CD14-positive monocyte (primary cell): ENCODE data around the gene NINL. TPM values are rescaled to one million over a fixed set of nuclear protein-coding genes. Genes with fewer than 3 reads are reported as not detected.

Experiments used
- DNase-seq, 3 donors: peaks; one replicate each; pipeline ENCODE4 v3.0.0-alpha.2; 2011 to 2022
- H2AFZ ChIP-seq: 2 replicates; pipeline ENCODE4 v1.6.0; 2012; ENCODE audit warnings: mild to moderate bottlenecking, low read depth, low read length, inconsistent platforms; ENCODE audit not compliant: insufficient read depth, poor library complexity, severe bottlenecking
- H3K27ac ChIP-seq, 2 donors: 1 replicate in 1 of 2; 2 replicates in 1 of 2; pipeline ENCODE4 v1.5.1; 2012 to 2013; ENCODE audit warnings: low read length in 2 of 2, control low read depth in 1 of 2, inconsistent platforms in 1 of 2, low read depth in 1 of 2, mild to moderate bottlenecking in 1 of 2
- H3K27me3 ChIP-seq, 2 donors: one replicate each; pipeline versions ENCODE4 v1.6.0 to v1.6.1; 2011 to 2013; ENCODE audit warnings: low read length in 2 of 2; ENCODE audit not compliant: control insufficient read depth in 2 of 2, insufficient read depth in 2 of 2
- H3K36me3 ChIP-seq, 2 donors: replicated peaks in 1 of 2; 1 replicate in 1 of 2; 2 replicates in 1 of 2; pipeline versions ENCODE4 v1.5.1 to v1.6.1; 2012 to 2013; ENCODE audit warnings: low read length in 2 of 2, control low read depth in 1 of 2, inconsistent platforms in 1 of 2, mild to moderate bottlenecking in 1 of 2; ENCODE audit not compliant: insufficient read depth in 2 of 2, control insufficient read depth in 1 of 2
- H3K4me1 ChIP-seq, 2 donors: 1 replicate in 1 of 2; 2 replicates in 1 of 2; pipeline versions ENCODE4 v1.5.1 to v1.6.1; 2012 to 2013; ENCODE audit warnings: low read length in 2 of 2, control low read depth in 1 of 2, inconsistent platforms in 1 of 2, mild to moderate bottlenecking in 1 of 2, moderate library complexity in 1 of 2; ENCODE audit not compliant: insufficient read depth in 2 of 2, control insufficient read depth in 1 of 2
- H3K4me2 ChIP-seq: replicated peaks from 2 replicates; pipeline ENCODE3; 2012; ENCODE audit warnings: low read length, moderate library complexity, mild to moderate bottlenecking; ENCODE audit not compliant: poor library complexity, severe bottlenecking; ENCODE audit errors: extremely low read depth
- H3K4me3 ChIP-seq, 3 experiments: fragments of 200-600 bp in 1 of 3; sonication (generic) in 1 of 3; replicated peaks in 1 of 3; 1 replicate in 2 of 3; 2 replicates in 1 of 3; pipeline ENCODE4 v1.5.1; 2011 to 2013; ENCODE audit warnings: low read length in 3 of 3, mild to moderate bottlenecking in 3 of 3, control low read depth in 2 of 3, low read depth in 2 of 3, inconsistent platforms in 1 of 3, moderate library complexity in 1 of 3
- H3K79me2 ChIP-seq: 2 replicates; pipeline ENCODE4 v1.6.0; 2012; ENCODE audit warnings: mild to moderate bottlenecking, control low read depth, inconsistent platforms, low read length, moderate library complexity; ENCODE audit not compliant: insufficient read depth
- H3K9ac ChIP-seq: 2 replicates; pipeline ENCODE4 v1.6.0; 2017; ENCODE audit warnings: low read length, mild to moderate bottlenecking; ENCODE audit not compliant: insufficient read depth, poor library complexity, severe bottlenecking
- H3K9me3 ChIP-seq, 2 donors: replicated peaks in 1 of 2; 1 replicate in 1 of 2; 2 replicates in 1 of 2; pipeline versions ENCODE4 v1.5.1 to v1.6.1; 2012 to 2013; ENCODE audit warnings: low read length in 2 of 2, control low read depth in 1 of 2; ENCODE audit not compliant: control insufficient read depth in 1 of 2, insufficient read depth in 1 of 2
- H4K20me1 ChIP-seq: 2 replicates; pipeline ENCODE4 v1.6.0; 2012; ENCODE audit warnings: mild to moderate bottlenecking, low read length, control low read depth, moderate library complexity; ENCODE audit not compliant: insufficient read depth
- H3K27ac Mint-ChIP-seq, 7 donors: one replicate each; pipeline ENCODE4 v1.8.0; 2020; ENCODE audit warnings: mild to moderate bottlenecking in 7 of 7, mixed read lengths in 7 of 7, moderate library complexity in 6 of 7, inconsistent platforms in 2 of 7
- H3K27me3 Mint-ChIP-seq, 3 donors: one replicate each; pipeline ENCODE4 v1.8.0; 2021 to 2022; ENCODE audit warnings: low read depth in 3 of 3, mild to moderate bottlenecking in 3 of 3, mixed read lengths in 3 of 3, moderate library complexity in 3 of 3, inconsistent platforms in 1 of 3
- H3K36me3 Mint-ChIP-seq, 2 donors: one replicate each; pipeline ENCODE4 v1.8.0; 2020; ENCODE audit warnings: mixed read lengths in 2 of 2, inconsistent platforms in 1 of 2, mild to moderate bottlenecking in 1 of 2
- H3K4me1 Mint-ChIP-seq: one replicate; pipeline ENCODE4 v1.8.0; 2020; ENCODE audit warnings: mild to moderate bottlenecking, mixed read lengths
- H3K4me3 Mint-ChIP-seq, 2 donors: one replicate each; pipeline ENCODE4 v1.8.0; 2020; ENCODE audit warnings: mild to moderate bottlenecking in 2 of 2, mixed read lengths in 2 of 2, moderate library complexity in 1 of 2
- H3K9me3 Mint-ChIP-seq, 7 donors: one replicate each; pipeline ENCODE4 v1.8.0; 2020 to 2022; ENCODE audit warnings: mixed read lengths in 7 of 7, mild to moderate bottlenecking in 6 of 7, moderate library complexity in 6 of 7, inconsistent platforms in 2 of 7
- WGBS: methylation state at CpG from one replicate; pipeline ENCODE4 v1.1.5; 2013; ENCODE audit warnings: missing lambda C conversion rate; ENCODE audit not compliant: insufficient coverage; 5-methylcytosine and 5-hydroxymethylcytosine counted together
- intact Hi-C, 2 donors: fragments of 100-400 bp; cut with micrococcal nuclease; formaldehyde crosslinking; loops; one replicate each; pipeline versions ENCODE4 v1.15.0 to v1.15.1; 2023
- polyA plus RNA-seq, 3 donors: library from polyadenylated mRNA; depleted of rRNA in 1 of 3; unstranded in 2 of 3; stranded (reverse) in 1 of 3; fragments of 300-500 nt in 2 of 3; fragments of >200 nt in 1 of 3; fragmentation: Illumina TruSeq in 2 of 3; gene quantifications; 1 replicate in 2 of 3; 2 replicates in 1 of 3; pipeline ENCODE4 v1.2.3, GENCODE V29; 2012 to 2021
- TF ChIP-seq, protein P1 (sequence below): fragments of 200-600 bp; IDR thresholded peaks from one replicate; pipeline ENCODE4 v1.8.0; 2022; ENCODE audit warnings: antibody characterized with exemption, mild to moderate bottlenecking

Gene NINL
- polyA plus RNA-seq, 3 donors, result 0.08 to 0.15 TPM; not detected in 1

DNA sequence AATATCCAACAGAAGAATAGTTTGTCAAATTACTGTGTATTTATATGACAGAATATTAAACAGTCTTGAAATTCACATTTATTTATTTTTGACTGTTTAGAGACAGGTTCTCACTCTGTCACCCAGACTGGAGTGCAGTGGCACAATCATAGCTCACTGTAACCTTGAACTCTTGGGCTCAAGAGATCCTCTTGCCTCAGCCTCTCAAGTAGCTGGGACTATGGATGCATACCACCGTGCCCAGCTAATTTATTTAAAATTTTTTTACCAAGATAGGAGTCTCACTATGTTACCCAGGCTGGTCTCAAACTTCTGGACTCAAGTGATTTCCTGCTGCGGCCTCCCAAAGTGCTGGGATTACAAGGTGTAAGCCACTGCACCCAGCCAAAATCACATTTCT is 57.4 kb downstream of the NINL start:
- intact Hi-C loops, result no loop called here
- Histone ChIP-seq H2AFZ (no peak overlapping the region), H3K79me2 (no peaks in the 10 kb centered on the region), H3K4me1 (no peaks in the 10 kb centered on the region), H3K4me3 (no peak overlapping the region), H3K36me3 (no peaks in the 10 kb centered on the region), H3K9ac (no peak overlapping the region), H3K27me3 (peaks cover 0 to 3% of the 10 kb centered on the region in 2 donors), H3K9me3 (no peaks in the 10 kb centered on the region), H3K27ac (no peak overlapping the region), H3K4me2 (no peak overlapping the region), H4K20me1 (no peaks in the 10 kb centered on the region)
- Mint-ChIP-seq H3K9me3 (peaks cover 3 to 18% (median 7%) of the 10 kb centered on the region in 7 donors), H3K27me3 (peaks cover 3 to 6% (median 3%) of the 10 kb centered on the region in 3 donors), H3K4me3 (no peak overlapping the region), H3K36me3 (no peaks in the 10 kb centered on the region), H3K27ac (no peak overlapping the region), H3K4me1 (no peaks in the 10 kb centered on the region)
- DNase-seq, result no peak
- no CpG with 5 or more reads among the region's 2 CpGs for WGBS
- TF ChIP-seq, protein P1, sequence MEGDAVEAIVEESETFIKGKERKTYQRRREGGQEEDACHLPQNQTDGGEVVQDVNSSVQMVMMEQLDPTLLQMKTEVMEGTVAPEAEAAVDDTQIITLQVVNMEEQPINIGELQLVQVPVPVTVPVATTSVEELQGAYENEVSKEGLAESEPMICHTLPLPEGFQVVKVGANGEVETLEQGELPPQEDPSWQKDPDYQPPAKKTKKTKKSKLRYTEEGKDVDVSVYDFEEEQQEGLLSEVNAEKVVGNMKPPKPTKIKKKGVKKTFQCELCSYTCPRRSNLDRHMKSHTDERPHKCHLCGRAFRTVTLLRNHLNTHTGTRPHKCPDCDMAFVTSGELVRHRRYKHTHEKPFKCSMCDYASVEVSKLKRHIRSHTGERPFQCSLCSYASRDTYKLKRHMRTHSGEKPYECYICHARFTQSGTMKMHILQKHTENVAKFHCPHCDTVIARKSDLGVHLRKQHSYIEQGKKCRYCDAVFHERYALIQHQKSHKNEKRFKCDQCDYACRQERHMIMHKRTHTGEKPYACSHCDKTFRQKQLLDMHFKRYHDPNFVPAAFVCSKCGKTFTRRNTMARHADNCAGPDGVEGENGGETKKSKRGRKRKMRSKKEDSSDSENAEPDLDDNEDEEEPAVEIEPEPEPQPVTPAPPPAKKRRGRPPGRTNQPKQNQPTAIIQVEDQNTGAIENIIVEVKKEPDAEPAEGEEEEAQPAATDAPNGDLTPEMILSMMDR, result no peak

DNA sequence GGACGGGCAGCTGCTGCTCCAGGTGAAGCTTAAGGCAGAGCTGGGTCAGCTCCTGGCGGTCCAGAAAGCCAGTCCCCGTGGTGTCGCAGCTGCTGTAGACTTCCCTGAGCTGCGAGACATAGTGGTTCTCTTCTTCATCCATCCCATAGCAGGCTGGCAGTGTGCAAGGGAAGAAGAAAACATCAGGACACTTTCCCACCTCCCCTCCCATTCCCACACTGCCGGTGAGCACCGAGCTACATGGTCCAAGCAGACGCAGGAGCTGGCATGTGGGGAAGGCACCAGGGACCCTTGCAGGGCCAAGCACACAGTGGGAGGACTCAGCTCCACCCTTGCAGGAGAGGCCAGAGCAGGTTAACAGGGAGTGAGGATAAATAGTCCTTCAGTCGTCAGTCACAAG is 58.9 kb downstream of the NINL start:
- no peaks in the 10 kb centered on the region for H3K27me3 ChIP-seq
- no peaks in the 10 kb centered on the region for H3K4me1 ChIP-seq
- Mint-ChIP-seq H3K4me3 (no peak overlapping the region), H3K27me3 (peaks cover 0 to 3% (median 0%) of the 10 kb centered on the region in 3 donors), H3K27ac (no peak overlapping the region), H3K4me1 (no peaks in the 10 kb centered on the region), H3K9me3 (peaks cover 3 to 16% (median 6%) of the 10 kb centered on the region in 7 donors), H3K36me3 (no peaks in the 10 kb centered on the region)
- intact Hi-C loops, result no loop called here
- TF ChIP-seq, protein P1, result no peak
- H3K4me2 ChIP-seq, result no peak overlapping the region
- no peaks in the 10 kb centered on the region for H3K36me3 ChIP-seq
- H3K79me2 ChIP-seq, result no peaks in the 10 kb centered on the region
- H3K4me3 ChIP-seq, result no peak overlapping the region
- no peak overlapping the region for H2AFZ ChIP-seq
- DNase-seq, result no peak
- H4K20me1 ChIP-seq, result no peaks in the 10 kb centered on the region
- H3K27ac ChIP-seq, result no peak overlapping the region
- no peaks in the 10 kb centered on the region for H3K9me3 ChIP-seq
- 97% methylated on average over 3 of the region's 9 CpGs for WGBS
- no peak overlapping the region for H3K9ac ChIP-seq
